B cell (primary cell): ENCODE data around the gene IP6K2. TPM values are rescaled to one million over a fixed set of nuclear protein-coding genes. Genes with fewer than 3 reads are reported as not detected.
"Not testable (repeated sequence)": the region's sequence is repeated elsewhere in the genome, so short reads cannot be mapped to it uniquely, and the experiment has no call there.

ENCODE experiments used
- ATAC-seq: fragments of 200-7000 bp; cut with Tn5 transposase; one replicate; pipeline ENCODE4 v1.10.0; 2021; ENCODE audit warnings: low read depth, mild to moderate bottlenecking, moderate number of reproducible peaks, moderate library complexity
- CTCF ChIA-PET: fragments of 350-600 bp; sonication (Branson Sonifier 250); formaldehyde crosslinking; loops from one replicate; lab custom pipeline; 2021; ENCODE audit warnings: antibody characterized with exemption, inconsistent platforms; lab: Charles Lee
- POLR2A ChIA-PET: fragments of 350-600 bp; sonication (Branson Sonifier 250); formaldehyde crosslinking; loops from one replicate; lab custom pipeline; 2021; ENCODE audit warnings: antibody characterized with exemption; lab: Charles Lee
- DNase-seq: peaks from one replicate; pipeline ENCODE4 v3.0.0; 2013
- H2AFZ ChIP-seq: 2 replicates; pipeline ENCODE4 v1.6.1; 2012; ENCODE audit warnings: mild to moderate bottlenecking, low read depth, low read length; ENCODE audit not compliant: insufficient read depth, poor library complexity, severe bottlenecking
- H3K27ac ChIP-seq, 2 donors: 1 replicate in 1 of 2; 2 replicates in 1 of 2; pipeline ENCODE4 v1.5.1; 2012 to 2013; ENCODE audit warnings: low read length in 2 of 2, mild to moderate bottlenecking in 2 of 2, moderate library complexity in 1 of 2
- H3K27me3 ChIP-seq, 4 experiments: fragments of 200-600 bp in 1 of 4; sonication (generic) in 1 of 4; replicated peaks in 1 of 4; 1 replicate in 2 of 4; 2 replicates in 2 of 4; pipeline versions ENCODE4 v1.6.1 to v1.7.0; 2013 to 2016; ENCODE audit warnings: low read length in 3 of 4, mild to moderate bottlenecking in 2 of 4, mixed read lengths in 1 of 4, moderate library complexity in 1 of 4; ENCODE audit not compliant: insufficient read depth in 4 of 4, control insufficient read depth in 3 of 4; ENCODE audit errors: control extremely low read depth in 1 of 4
- H3K36me3 ChIP-seq, 2 experiments: replicated peaks in 1 of 2; 1 replicate in 1 of 2; 2 replicates in 1 of 2; pipeline versions ENCODE4 v1.6.1 to v1.7.1; 2013; ENCODE audit warnings: low read length in 1 of 2; ENCODE audit not compliant: insufficient read depth in 2 of 2, control insufficient read depth in 1 of 2; ENCODE audit errors: control extremely low read depth in 1 of 2, extremely low read depth in 1 of 2
- H3K4me1 ChIP-seq, 2 donors: fragments of 200-600 bp in 1 of 2; sonication (generic) in 1 of 2; 1 replicate in 1 of 2; 2 replicates in 1 of 2; pipeline versions ENCODE4 v1.5.1 to v1.6.1; 2013 to 2017; ENCODE audit warnings: low read length in 2 of 2; ENCODE audit not compliant: control insufficient read depth in 2 of 2, insufficient read depth in 2 of 2
- H3K4me2 ChIP-seq: replicated peaks from 2 replicates; pipeline ENCODE3; 2012; ENCODE audit warnings: mild to moderate bottlenecking, low read depth, low read length; ENCODE audit not compliant: poor library complexity, severe bottlenecking
- H3K4me3 ChIP-seq, 5 experiments: fragments of 200-600 bp in 1 of 5; sonication (generic) in 1 of 5; 1 replicate in 3 of 5; 2 replicates in 2 of 5; pipeline versions ENCODE4 v1.5.1 to v1.7.0; 2011 to 2016; ENCODE audit warnings: low read length in 4 of 5, mild to moderate bottlenecking in 4 of 5, low read depth in 2 of 5, control low read depth in 1 of 5, moderate library complexity in 1 of 5; ENCODE audit not compliant: insufficient read depth in 1 of 5; ENCODE audit errors: control extremely low read depth in 1 of 5, extremely low read depth in 1 of 5
- H3K79me2 ChIP-seq: fragments of 200-600 bp; sonication (generic); one replicate; pipeline ENCODE4 v1.6.0; 2016; ENCODE audit warnings: low read length; ENCODE audit not compliant: control insufficient read depth, insufficient read depth
- H3K9ac ChIP-seq: fragments of 200-600 bp; sonication (generic); 2 replicates; pipeline ENCODE4 v1.6.1; 2017; ENCODE audit warnings: mild to moderate bottlenecking, low read length, moderate library complexity
- H3K9me3 ChIP-seq, 3 donors: one replicate each; pipeline versions ENCODE4 v1.6.1 to v1.7.1; 2013; ENCODE audit warnings: low read length in 2 of 3; ENCODE audit not compliant: control insufficient read depth in 2 of 3, insufficient read depth in 1 of 3; ENCODE audit errors: control extremely low read depth in 1 of 3
- H4K20me1 ChIP-seq: 2 replicates; pipeline ENCODE4 v1.6.0; 2012; ENCODE audit warnings: mild to moderate bottlenecking, low read length; ENCODE audit not compliant: insufficient read depth, control insufficient read depth, poor library complexity, severe bottlenecking
- H3K27ac Mint-ChIP-seq: one replicate; pipeline ENCODE4 v1.8.0; 2021; ENCODE audit warnings: mixed read lengths
- H3K27me3 Mint-ChIP-seq: one replicate; pipeline ENCODE4 v1.8.0; 2021; ENCODE audit warnings: mixed read lengths
- H3K4me1 Mint-ChIP-seq: one replicate; pipeline ENCODE4 v1.8.0; 2021; ENCODE audit warnings: mixed read lengths
- H3K4me3 Mint-ChIP-seq: one replicate; pipeline ENCODE4 v1.8.0; 2021; ENCODE audit warnings: mixed read lengths
- H3K9me3 Mint-ChIP-seq: one replicate; pipeline ENCODE4 v1.8.0; 2022; ENCODE audit warnings: mixed read lengths; ENCODE audit not compliant: insufficient read depth
- CTCF ChIP-seq: fragments of 200-600 bp; IDR thresholded peaks from one replicate; pipeline ENCODE4 v1.8.0; 2022; ENCODE audit warnings: antibody characterized with exemption, mild to moderate bottlenecking
- EZH2 ChIP-seq: IDR thresholded peaks from 2 replicates; pipeline ENCODE4 v1.6.1; 2012; ENCODE audit warnings: borderline replicate concordance, low read depth, mild to moderate bottlenecking, moderate library complexity, low read length; ENCODE audit not compliant: insufficient read depth, poor library complexity, severe bottlenecking
- WGBS: methylation state at CpG from one replicate; pipeline ENCODE4 v1.1.5; 2013; ENCODE audit warnings: missing lambda C conversion rate; ENCODE audit not compliant: insufficient coverage; 5-methylcytosine and 5-hydroxymethylcytosine counted together
- intact Hi-C: fragments of 100-400 bp; cut with micrococcal nuclease; formaldehyde crosslinking; loops from one replicate; pipeline ENCODE4 v1.10.0; 2022
- polyA plus RNA-seq: library from polyadenylated mRNA; depleted of rRNA; stranded (reverse); fragments of >200 nt; gene quantifications from 2 replicates; pipeline ENCODE4 v1.2.3, GENCODE V29; 2012
- total RNA-seq, 2 donors: library from RNA; stranded (reverse); fragments of 120-200 nt in 1 of 2; gene quantifications; 1 replicate in 1 of 2; 2 replicates in 1 of 2; pipeline versions ENCODE4 v1.2.3 to v1.2.4, GENCODE V29; 2013 to 2022

IP6K2 gene
- total and polyA plus RNA-seq, 2 donors (not counting 1 experiment from before 2014, with no cell fraction given) = 132 to 140 TPM

GRCh38 chr3:48747015-48747615 lies 30.1 kb upstream of the IP6K2 start:
- Mint-ChIP-seq H3K27me3 (no peaks in the 10 kb centered on the region), H3K27ac (no peak overlapping the region), H3K4me1 (no peaks in the 10 kb centered on the region), H3K9me3 (peaks cover 3% of the 10 kb centered on the region), H3K4me3 (no peak overlapping the region)
- DNase-seq (no peak), ATAC-seq (no peak)
- intact Hi-C loops = no loop called here
- Histone ChIP-seq H3K79me2 (no peaks in the 10 kb centered on the region), H3K27me3 (no peaks in the 10 kb centered on the region), H4K20me1 (no peaks in the 10 kb centered on the region), H3K4me3 (no peak overlapping the region), H3K36me3 (peaks cover 12 to 18% of the 10 kb centered on the region in 2 experiments), H2AFZ (no peak overlapping the region), H3K9ac (no peak overlapping the region), H3K4me2 (no peak overlapping the region), H3K9me3 (no peaks in the 10 kb centered on the region), H3K4me1 (no peaks in the 10 kb centered on the region), H3K27ac (no peak overlapping the region)
- no peak for TF ChIP-seq CTCF
- no peak for TF ChIP-seq EZH2
- ChIA-PET POLR2A (no interaction called here), CTCF (interaction anchor here (0.7 to 1.1 kb wide), 2 partner anchors 11 to 1125 kb away, joined by 3 to 4 read pairs; no protein-coding TSS in a partner anchor)
- 100% methylated on average over 2 of the region's 4 CpGs for WGBS

- TF ChIP-seq CTCF (no peak), EZH2 (no peak)
- Histone ChIP-seq H3K27ac (no peak overlapping the region), H3K9ac (no peak overlapping the region), H3K36me3 (peaks cover 3% of the 10 kb centered on the region in 2 experiments), H3K27me3 (no peaks in the 10 kb centered on the region), H3K79me2 (no peaks in the 10 kb centered on the region), H3K4me2 (no peak overlapping the region), H4K20me1 (no peaks in the 10 kb centered on the region), H3K4me3 (no peak overlapping the region), H2AFZ (no peak overlapping the region), H3K9me3 (no peaks in the 10 kb centered on the region), H3K4me1 (peaks cover 0 to 8% of the 10 kb centered on the region in 2 donors)
- Mint-ChIP-seq H3K27me3 (no peaks in the 10 kb centered on the region), H3K27ac (no peak overlapping the region), H3K4me1 (peaks cover 7% of the 10 kb centered on the region), H3K9me3 (peaks cover 3% of the 10 kb centered on the region), H3K4me3 (no peak overlapping the region)
- DNase-seq = no peak
- no peak for ATAC-seq
- ChIA-PET CTCF (interaction anchor here (0.7 kb wide), 1 partner anchor 244 kb away, joined by 4 read pairs; no protein-coding TSS in a partner anchor), POLR2A (no interaction called here)
- no CpG with 5 or more reads among the region's 7 CpGs for WGBS
- intact Hi-C loops = no loop called here
Observed at GRCh38 chr3:48743773-48744172, 26.8 kb upstream of the IP6K2 start.

GRCh38 chr3:48741226-48741625 lies 24.2 kb upstream of the IP6K2 start:
- H3K9me3 Mint-ChIP-seq, H3K4me3 Mint-ChIP-seq, H3K4me1 ChIP-seq, H3K4me2 ChIP-seq, H3K27ac ChIP-seq, H3K27me3 ChIP-seq, H3K4me3 ChIP-seq, intact Hi-C loops, DNase-seq, ATAC-seq, H3K36me3 ChIP-seq, H3K79me2 ChIP-seq, POLR2A ChIA-PET, H3K27ac Mint-ChIP-seq, H2AFZ ChIP-seq, H3K9me3 ChIP-seq, H3K9ac ChIP-seq, H4K20me1 ChIP-seq, H3K27me3 Mint-ChIP-seq: not testable (repeated sequence)
- 97% methylated on average over 8 of the region's 10 CpGs for WGBS
- CTCF ChIA-PET = interaction anchor here (0.7 to 2.6 kb wide), 2 partner anchors 19 to 340 kb away, joined by 3 to 14 read pairs; no protein-coding TSS in a partner anchor
- peaks cover 13% of the 10 kb centered on the region for H3K4me1 Mint-ChIP-seq
